SK-N-SH treated with all-trans-retinoic acid at 6 μM for 48 hours (cell line): ENCODE measurements around the gene CIPC.

ENCODE experiments used
- ATAC-seq: fragments of 200-7000 bp; cut with Tn5 transposase; 3 replicates; pipeline ENCODE4 v1.9.1; 2020; ENCODE audit warnings: mild to moderate bottlenecking, moderate library complexity
- ARNTL ChIP-seq: fragments of 450-650 bp; formaldehyde crosslinking; IDR thresholded peaks from 2 replicates; pipeline ENCODE4 v1.5.0; 2020; ENCODE audit warnings: low read depth, mild to moderate bottlenecking, moderate library complexity, borderline replicate concordance
- BACH2 ChIP-seq: fragments of 250-450 bp; sonication (Bioruptor Pico); IDR thresholded peaks from 2 replicates; pipeline ENCODE4 v1.9.0; 2021; ENCODE audit warnings: mild to moderate bottlenecking, borderline replicate concordance
- ESRRG ChIP-seq: fragments of 250-450 bp; sonication (Bioruptor Pico); IDR thresholded peaks from 2 replicates; pipeline ENCODE4 v1.6.1; 2021; ENCODE audit warnings: mild to moderate bottlenecking
- GLIS3 ChIP-seq: fragments of 250-450 bp; sonication (Bioruptor Pico); IDR thresholded peaks from 2 replicates; pipeline ENCODE4 v1.5.0; 2020; ENCODE audit warnings: mild to moderate bottlenecking, moderate library complexity
- ISL1 ChIP-seq: fragments of 250-450 bp; sonication (Bioruptor Pico); IDR thresholded peaks from 2 replicates; pipeline ENCODE4 v2.1.2; 2022; ENCODE audit warnings: mild to moderate bottlenecking, moderate library complexity
- PPARA ChIP-seq: fragments of 250-450 bp; sonication (Bioruptor Pico); IDR thresholded peaks from 2 replicates; pipeline ENCODE4 v1.5.0; 2020; ENCODE audit warnings: mild to moderate bottlenecking, borderline replicate concordance
- RARB ChIP-seq: fragments of 250-450 bp; sonication (Bioruptor Pico); IDR thresholded peaks from 2 replicates; pipeline ENCODE4 v1.8.0; 2021; ENCODE audit warnings: mild to moderate bottlenecking, moderate library complexity
- TOX ChIP-seq: fragments of 250-450 bp; sonication (Bioruptor Pico); IDR thresholded peaks from 2 replicates; pipeline ENCODE4 v1.8.0; 2021; ENCODE audit warnings: mild to moderate bottlenecking, moderate library complexity, borderline replicate concordance
- ZC3H10 ChIP-seq: fragments of 250-450 bp; sonication (Bioruptor Pico); IDR thresholded peaks from 2 replicates; pipeline ENCODE4 v1.5.1; 2021; ENCODE audit warnings: mild to moderate bottlenecking, moderate library complexity
- ZFP3 ChIP-seq: fragments of 250-450 bp; sonication (Bioruptor Pico); IDR thresholded peaks from 2 replicates; pipeline ENCODE4 v1.5.0; 2020; ENCODE audit warnings: mild to moderate bottlenecking, moderate library complexity
- ZFP30 ChIP-seq: fragments of 450-650 bp; formaldehyde crosslinking; IDR thresholded peaks from 2 replicates; pipeline ENCODE4 v1.5.0; 2022; ENCODE audit warnings: mild to moderate bottlenecking, moderate library complexity
- ZNF70 ChIP-seq: fragments of 450-650 bp; formaldehyde crosslinking; IDR thresholded peaks from 2 replicates; pipeline ENCODE4 v1.5.0; 2020; ENCODE audit warnings: mild to moderate bottlenecking, moderate library complexity
- TF ChIP-seq, protein P1 (sequence below): fragments of 250-450 bp; sonication (Bioruptor Pico); IDR thresholded peaks from 2 replicates; pipeline ENCODE4 v1.5.0; 2020; ENCODE audit warnings: mild to moderate bottlenecking, moderate library complexity
- TF ChIP-seq, protein P2 (sequence below): fragments of 250-450 bp; sonication (Bioruptor Pico); IDR thresholded peaks from 2 replicates; pipeline ENCODE4 v1.8.0; 2021; ENCODE audit warnings: low read depth, mild to moderate bottlenecking, moderate library complexity, borderline replicate concordance
- TF ChIP-seq, protein P3 (sequence below): fragments of 250-450 bp; sonication (Bioruptor Pico); IDR thresholded peaks from 2 replicates; pipeline ENCODE4 v1.5.1; 2020; ENCODE audit warnings: low read depth, mild to moderate bottlenecking, moderate library complexity
- TF ChIP-seq, protein P4 (sequence below): fragments of 250-450 bp; sonication (Bioruptor Pico); IDR thresholded peaks from 2 replicates; pipeline ENCODE4 v1.8.0; 2020; ENCODE audit warnings: mild to moderate bottlenecking, moderate library complexity, borderline replicate concordance
- TF ChIP-seq, protein P5 (sequence below): fragments of 250-450 bp; sonication (Bioruptor Pico); IDR thresholded peaks from 2 replicates; pipeline ENCODE4 v1.5.1; 2021; ENCODE audit warnings: mild to moderate bottlenecking, moderate library complexity

Gene CIPC

GRCh38 chr14:77148510-77149231 lies 50.6 kb downstream of the CIPC start:
- TF ChIP-seq, protein P1, sequence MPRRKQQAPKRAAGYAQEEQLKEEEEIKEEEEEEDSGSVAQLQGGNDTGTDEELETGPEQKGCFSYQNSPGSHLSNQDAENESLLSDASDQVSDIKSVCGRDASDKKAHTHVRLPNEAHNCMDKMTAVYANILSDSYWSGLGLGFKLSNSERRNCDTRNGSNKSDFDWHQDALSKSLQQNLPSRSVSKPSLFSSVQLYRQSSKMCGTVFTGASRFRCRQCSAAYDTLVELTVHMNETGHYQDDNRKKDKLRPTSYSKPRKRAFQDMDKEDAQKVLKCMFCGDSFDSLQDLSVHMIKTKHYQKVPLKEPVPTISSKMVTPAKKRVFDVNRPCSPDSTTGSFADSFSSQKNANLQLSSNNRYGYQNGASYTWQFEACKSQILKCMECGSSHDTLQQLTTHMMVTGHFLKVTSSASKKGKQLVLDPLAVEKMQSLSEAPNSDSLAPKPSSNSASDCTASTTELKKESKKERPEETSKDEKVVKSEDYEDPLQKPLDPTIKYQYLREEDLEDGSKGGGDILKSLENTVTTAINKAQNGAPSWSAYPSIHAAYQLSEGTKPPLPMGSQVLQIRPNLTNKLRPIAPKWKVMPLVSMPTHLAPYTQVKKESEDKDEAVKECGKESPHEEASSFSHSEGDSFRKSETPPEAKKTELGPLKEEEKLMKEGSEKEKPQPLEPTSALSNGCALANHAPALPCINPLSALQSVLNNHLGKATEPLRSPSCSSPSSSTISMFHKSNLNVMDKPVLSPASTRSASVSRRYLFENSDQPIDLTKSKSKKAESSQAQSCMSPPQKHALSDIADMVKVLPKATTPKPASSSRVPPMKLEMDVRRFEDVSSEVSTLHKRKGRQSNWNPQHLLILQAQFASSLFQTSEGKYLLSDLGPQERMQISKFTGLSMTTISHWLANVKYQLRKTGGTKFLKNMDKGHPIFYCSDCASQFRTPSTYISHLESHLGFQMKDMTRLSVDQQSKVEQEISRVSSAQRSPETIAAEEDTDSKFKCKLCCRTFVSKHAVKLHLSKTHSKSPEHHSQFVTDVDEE (CRISPR knock-in tag): no peak
- TF ChIP-seq BACH2 (CRISPR knock-in tag) (no peak), ZFP30 (no peak), ARNTL (CRISPR knock-in tag) (no peak), PPARA (CRISPR knock-in tag) (no peak)
- 0 out of 3 replicates have a peak, but pooled peaks have one; percentile 15 for ATAC-seq

DNA sequence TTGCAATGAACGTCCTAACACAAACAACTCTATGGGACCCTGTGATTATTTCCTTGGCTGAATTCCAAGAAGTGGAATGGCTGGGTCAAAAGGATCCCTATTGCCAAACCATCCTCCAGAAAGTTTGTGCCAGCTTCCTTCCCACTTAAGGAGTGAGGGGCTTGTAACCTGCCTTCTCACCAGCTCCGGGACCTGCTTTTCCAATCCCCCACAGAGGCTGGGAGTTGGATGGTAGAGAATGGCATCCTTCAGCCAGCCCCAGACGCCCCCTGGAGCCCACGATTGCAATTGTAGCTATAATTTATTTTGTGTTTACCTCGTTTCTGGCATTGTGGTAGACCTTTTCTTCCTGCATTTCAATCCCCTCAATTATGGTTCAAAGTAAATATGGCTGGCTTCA lies 53.2 kb downstream of the CIPC start:
- ATAC-seq: peak; percentile 72

DNA sequence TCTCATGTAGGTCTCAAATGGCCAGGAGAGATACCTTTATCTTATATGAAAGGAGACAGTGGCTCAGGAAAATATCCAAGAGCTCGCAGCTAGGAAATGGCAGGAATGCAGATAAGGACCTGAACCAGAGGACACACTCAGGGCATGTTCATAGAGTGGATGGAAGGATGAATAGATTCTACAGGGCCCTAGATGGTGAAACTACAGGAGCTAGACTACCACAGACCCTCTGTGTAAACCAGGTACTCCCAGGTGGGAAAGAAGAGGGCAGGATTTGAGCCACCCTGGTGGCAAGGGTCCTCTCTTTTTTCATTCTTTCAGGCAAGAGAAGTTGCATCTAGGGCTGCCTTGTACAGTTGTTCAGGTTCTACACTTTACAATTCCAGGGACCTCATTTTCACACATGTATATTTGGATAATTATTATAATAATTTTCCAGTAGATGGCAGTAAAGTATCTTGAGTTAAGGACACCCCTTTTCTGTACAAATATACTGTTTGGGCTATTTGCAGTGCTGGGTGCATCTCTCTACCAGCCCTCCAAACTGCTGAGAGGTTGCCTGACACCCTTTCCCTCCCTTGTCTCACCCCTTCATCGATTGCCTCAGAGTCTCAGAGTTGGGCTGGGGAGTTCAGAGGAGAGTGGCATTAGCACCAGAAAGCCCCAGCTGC lies 54.0 kb downstream of the CIPC start:
- TF ChIP-seq BACH2 (CRISPR knock-in tag): no peak
- TF ChIP-seq ZNF70 (CRISPR knock-in tag): no peak
- TF ChIP-seq, protein P2, sequence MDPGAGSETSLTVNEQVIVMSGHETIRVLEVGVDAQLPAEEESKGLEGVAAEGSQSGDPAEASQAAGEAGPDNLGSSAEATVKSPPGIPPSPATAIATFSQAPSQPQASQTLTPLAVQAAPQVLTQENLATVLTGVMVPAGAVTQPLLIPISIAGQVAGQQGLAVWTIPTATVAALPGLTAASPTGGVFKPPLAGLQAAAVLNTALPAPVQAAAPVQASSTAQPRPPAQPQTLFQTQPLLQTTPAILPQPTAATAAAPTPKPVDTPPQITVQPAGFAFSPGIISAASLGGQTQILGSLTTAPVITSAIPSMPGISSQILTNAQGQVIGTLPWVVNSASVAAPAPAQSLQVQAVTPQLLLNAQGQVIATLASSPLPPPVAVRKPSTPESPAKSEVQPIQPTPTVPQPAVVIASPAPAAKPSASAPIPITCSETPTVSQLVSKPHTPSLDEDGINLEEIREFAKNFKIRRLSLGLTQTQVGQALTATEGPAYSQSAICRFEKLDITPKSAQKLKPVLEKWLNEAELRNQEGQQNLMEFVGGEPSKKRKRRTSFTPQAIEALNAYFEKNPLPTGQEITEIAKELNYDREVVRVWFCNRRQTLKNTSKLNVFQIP (CRISPR knock-in tag): no peak
- no peak for TF ChIP-seq ZC3H10 (CRISPR knock-in tag)
- TF ChIP-seq, protein P3, sequence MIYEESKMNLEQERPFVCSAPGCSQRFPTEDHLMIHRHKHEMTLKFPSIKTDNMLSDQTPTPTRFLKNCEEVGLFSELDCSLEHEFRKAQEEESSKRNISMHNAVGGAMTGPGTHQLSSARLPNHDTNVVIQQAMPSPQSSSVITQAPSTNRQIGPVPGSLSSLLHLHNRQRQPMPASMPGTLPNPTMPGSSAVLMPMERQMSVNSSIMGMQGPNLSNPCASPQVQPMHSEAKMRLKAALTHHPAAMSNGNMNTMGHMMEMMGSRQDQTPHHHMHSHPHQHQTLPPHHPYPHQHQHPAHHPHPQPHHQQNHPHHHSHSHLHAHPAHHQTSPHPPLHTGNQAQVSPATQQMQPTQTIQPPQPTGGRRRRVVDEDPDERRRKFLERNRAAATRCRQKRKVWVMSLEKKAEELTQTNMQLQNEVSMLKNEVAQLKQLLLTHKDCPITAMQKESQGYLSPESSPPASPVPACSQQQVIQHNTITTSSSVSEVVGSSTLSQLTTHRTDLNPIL (CRISPR knock-in tag): no peak
- no peak for TF ChIP-seq ZFP3 (CRISPR knock-in tag)
- no peak for TF ChIP-seq GLIS3 (CRISPR knock-in tag)
- TF ChIP-seq ISL1 (CRISPR knock-in tag): no peak
- no peak for TF ChIP-seq ZFP30
- TF ChIP-seq, protein P4, sequence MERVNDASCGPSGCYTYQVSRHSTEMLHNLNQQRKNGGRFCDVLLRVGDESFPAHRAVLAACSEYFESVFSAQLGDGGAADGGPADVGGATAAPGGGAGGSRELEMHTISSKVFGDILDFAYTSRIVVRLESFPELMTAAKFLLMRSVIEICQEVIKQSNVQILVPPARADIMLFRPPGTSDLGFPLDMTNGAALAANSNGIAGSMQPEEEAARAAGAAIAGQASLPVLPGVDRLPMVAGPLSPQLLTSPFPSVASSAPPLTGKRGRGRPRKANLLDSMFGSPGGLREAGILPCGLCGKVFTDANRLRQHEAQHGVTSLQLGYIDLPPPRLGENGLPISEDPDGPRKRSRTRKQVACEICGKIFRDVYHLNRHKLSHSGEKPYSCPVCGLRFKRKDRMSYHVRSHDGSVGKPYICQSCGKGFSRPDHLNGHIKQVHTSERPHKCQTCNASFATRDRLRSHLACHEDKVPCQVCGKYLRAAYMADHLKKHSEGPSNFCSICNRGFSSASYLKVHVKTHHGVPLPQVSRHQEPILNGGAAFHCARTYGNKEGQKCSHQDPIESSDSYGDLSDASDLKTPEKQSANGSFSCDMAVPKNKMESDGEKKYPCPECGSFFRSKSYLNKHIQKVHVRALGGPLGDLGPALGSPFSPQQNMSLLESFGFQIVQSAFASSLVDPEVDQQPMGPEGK (CRISPR knock-in tag): no peak
- TF ChIP-seq, protein P1 (CRISPR knock-in tag): no peak
- TF ChIP-seq TOX: no peak
- TF ChIP-seq ESRRG (CRISPR knock-in tag): no peak
- TF ChIP-seq, protein P5, sequence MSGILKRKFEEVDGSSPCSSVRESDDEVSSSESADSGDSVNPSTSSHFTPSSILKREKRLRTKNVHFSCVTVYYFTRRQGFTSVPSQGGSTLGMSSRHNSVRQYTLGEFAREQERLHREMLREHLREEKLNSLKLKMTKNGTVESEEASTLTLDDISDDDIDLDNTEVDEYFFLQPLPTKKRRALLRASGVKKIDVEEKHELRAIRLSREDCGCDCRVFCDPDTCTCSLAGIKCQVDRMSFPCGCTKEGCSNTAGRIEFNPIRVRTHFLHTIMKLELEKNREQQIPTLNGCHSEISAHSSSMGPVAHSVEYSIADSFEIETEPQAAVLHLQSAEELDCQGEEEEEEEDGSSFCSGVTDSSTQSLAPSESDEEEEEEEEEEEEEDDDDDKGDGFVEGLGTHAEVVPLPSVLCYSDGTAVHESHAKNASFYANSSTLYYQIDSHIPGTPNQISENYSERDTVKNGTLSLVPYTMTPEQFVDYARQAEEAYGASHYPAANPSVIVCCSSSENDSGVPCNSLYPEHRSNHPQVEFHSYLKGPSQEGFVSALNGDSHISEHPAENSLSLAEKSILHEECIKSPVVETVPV (CRISPR knock-in tag): no peak
- peak; percentile 90 for ATAC-seq

More for the DNA sequence above, 53.2 kb downstream of the CIPC start:
- TF ChIP-seq ARNTL (CRISPR knock-in tag) (no peak), GLIS3 (CRISPR knock-in tag) (no peak), RARB (CRISPR knock-in tag) (no peak), TOX (no peak)
- TF ChIP-seq, protein P5 (CRISPR knock-in tag): no peak
- TF ChIP-seq, protein P3 (CRISPR knock-in tag): no peak
